ENCODE data around the gene GNB1L. TPM values are rescaled to one million over a fixed set of nuclear protein-coding genes. Genes with fewer than 3 reads are reported as not detected.

GNB1L gene
- total RNA-seq, 2 donors from 2014 or later = 5.6 to 12.0 TPM

DNA sequence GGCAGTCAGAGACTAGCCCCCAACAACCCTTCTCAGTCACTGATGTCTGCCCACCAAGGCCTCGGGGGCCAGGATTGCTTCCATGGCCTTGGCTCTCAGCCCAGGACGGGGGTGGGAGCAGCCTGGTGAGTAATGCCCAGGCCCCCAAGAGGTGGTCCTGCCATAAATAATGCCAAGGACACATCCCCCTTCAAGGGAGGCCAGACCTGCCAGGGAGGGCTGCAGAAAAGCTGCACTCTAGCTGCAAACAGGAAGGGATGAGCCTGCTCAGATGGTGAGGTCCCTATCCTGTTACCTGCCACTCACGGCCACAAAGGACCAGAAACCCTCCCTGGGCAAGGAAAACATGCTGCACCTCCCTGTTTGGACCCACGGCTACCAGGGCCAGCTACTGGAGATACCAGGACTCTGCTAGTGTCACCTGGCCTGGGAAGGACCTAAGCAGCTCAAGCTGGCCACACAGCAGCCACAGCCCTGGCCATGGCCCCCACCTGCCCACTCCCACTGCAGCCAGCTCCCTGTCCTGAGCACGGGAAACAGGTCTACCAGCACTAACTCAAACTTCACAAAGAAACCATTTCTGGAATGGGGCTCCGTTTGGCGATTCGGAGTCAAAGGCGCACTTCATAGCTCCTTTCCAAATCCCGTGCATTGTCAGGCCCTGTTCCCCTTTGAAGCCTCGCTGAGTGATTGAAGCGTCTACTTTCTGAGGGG is 12.1 kb downstream of the GNB1L start:
- Histone ChIP-seq H3K4me1 (replicated peaks) (peaks cover 9% of the 10 kb centered on the region), H3K36me3 (no peaks in the 10 kb centered on the region), H3K27ac (no peak overlapping the region), H3K4me3 (no peak overlapping the region), H3K9me3 (no peaks in the 10 kb centered on the region), H3K27me3 (replicated peaks; ENCODE audit: insufficient read depth) (no peaks in the 10 kb centered on the region)
- TF ChIP-seq POLR2A (IDR thresholded peaks at IDR 0.05) (no peak), POLR2AphosphoS5 (IDR thresholded peaks at IDR 0.05) (no peak), CTCF (IDR thresholded peaks at IDR 0.05) (no peak)
- 80% methylated on average over 12 of the region's 12 CpGs for WGBS
- intact Hi-C loops (cut with DNase I) = no loop called here
- no peak for DNase-seq (ENCODE audit: low spot score)

DNA sequence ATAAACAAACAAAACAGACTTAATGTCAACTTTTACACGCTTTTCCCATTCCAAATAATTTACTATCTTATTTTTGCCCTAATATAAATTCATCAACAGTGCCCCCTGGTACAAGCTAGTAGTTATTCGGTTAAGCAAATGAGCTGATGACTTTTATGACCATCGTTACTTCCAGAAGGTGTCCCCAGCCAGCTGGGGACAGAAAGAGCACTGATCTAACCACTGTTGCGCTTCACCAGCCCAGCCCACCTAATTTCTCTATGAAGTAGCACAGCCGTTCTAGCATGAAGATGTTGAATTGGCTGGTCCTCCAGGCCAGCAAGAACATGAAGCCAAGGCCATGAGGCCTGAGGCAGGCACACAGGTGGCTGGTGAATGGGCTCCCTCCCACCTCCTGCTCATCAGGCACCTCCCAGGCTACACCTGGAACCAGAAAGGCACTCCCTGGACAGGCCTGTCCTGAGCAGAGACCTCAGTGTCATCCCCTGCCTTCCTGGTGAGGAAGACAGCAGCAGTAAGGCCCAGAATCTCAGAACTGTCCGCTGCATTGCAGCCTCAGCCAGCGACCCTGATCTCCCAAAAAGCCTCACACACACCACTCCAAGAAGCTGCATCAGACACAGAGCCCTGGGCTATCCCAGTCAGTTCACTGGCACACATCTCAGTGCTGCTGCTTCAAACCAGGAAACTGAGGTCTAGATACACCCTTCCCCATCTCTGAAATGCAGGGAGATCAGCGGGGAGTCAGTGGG is 12.9 kb downstream of the GNB1L start:
- intact Hi-C loops (cut with DNase I) = no loop called here
- H3K27me3 ChIP-seq (replicated peaks; ENCODE audit: insufficient read depth) = no peaks in the 10 kb centered on the region
- peaks cover 9% of the 10 kb centered on the region for H3K4me1 ChIP-seq (replicated peaks)
- WGBS = 83% methylated on average over 8 of the region's 8 CpGs
- DNase-seq (ENCODE audit: low spot score) = no peak
- H3K9me3 ChIP-seq = no peaks in the 10 kb centered on the region
- TF ChIP-seq CTCF (IDR thresholded peaks at IDR 0.05) = no peak
- no peak for TF ChIP-seq POLR2A (IDR thresholded peaks at IDR 0.05)
- TF ChIP-seq POLR2AphosphoS5 (IDR thresholded peaks at IDR 0.05) = no peak
- no peak overlapping the region for H3K4me3 ChIP-seq
- H3K36me3 ChIP-seq = no peaks in the 10 kb centered on the region
- no peak overlapping the region for H3K27ac ChIP-seq

DNA sequence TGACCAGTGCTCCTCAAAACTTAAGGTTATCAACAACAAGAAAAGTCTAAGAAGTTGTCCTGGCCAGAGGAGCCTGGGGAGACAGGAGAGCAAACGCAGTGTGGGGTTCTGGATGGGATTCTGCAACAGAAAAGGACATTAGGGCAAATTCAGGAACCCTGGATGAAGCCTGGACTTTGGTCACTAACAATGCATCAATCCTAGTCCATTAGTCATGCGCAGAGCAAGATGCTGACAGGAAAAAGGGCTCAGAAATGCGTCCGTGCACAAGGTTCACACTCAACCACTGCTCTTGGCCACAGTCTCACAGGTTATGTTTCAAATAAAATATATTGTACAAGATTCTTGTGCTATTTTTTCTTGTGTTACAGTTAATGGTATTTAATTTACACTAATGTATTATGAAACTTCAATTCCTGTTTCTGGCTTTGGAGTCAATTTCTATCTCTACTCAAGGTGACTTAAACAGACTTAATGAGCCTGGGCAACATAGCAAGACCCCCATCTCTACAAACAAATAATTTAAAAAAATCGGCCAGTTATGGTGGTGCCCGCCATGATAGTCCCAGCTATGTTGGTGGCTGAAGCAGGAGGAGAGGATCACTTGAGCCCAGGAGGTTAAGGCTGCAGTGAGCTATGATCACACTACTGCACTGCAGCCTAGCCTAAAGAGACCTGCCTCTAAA is 13.6 kb downstream of the GNB1L start:
- no peak for DNase-seq (ENCODE audit: low spot score)
- Histone ChIP-seq H3K27ac (no peak overlapping the region), H3K9me3 (no peaks in the 10 kb centered on the region), H3K4me3 (no peak overlapping the region), H3K36me3 (no peaks in the 10 kb centered on the region), H3K27me3 (replicated peaks; ENCODE audit: insufficient read depth) (no peaks in the 10 kb centered on the region), H3K4me1 (replicated peaks) (peaks cover 9% of the 10 kb centered on the region)
- TF ChIP-seq POLR2AphosphoS5 (IDR thresholded peaks at IDR 0.05) (no peak), POLR2A (IDR thresholded peaks at IDR 0.05) (no peak), CTCF (IDR thresholded peaks at IDR 0.05) (no peak)
- over 99% methylated on average over 6 of the region's 6 CpGs for WGBS
- intact Hi-C loops (cut with DNase I) = no loop called here

DNA sequence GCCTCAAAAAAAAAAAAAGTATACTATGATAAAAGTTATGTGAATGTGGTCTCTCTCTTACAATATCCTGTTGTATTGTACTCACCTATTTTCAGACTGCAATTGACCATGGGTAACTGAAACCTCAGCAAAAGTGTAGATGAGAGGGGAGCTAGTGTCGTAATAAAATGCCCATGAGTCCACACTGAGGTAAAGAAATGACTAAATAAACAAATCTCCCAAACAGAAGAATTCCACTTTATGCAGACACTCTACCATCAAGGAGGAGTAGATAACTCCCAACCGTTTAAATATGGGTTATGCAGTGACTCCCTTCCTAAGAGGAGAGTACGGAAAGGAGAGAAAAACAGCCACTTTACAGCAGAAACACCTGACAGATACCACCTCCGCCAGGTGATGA is 14.6 kb downstream of the GNB1L start:
- intact Hi-C loops (cut with DNase I) = no loop called here
- 86% methylated on average over 4 of the region's 4 CpGs for WGBS
- no peak overlapping the region for H3K4me3 ChIP-seq
- no peak overlapping the region for H3K27ac ChIP-seq
- no peak for DNase-seq (ENCODE audit: low spot score)
- H3K4me1 ChIP-seq (replicated peaks) = peaks cover 9% of the 10 kb centered on the region
- TF ChIP-seq POLR2A (IDR thresholded peaks at IDR 0.05) (no peak), POLR2AphosphoS5 (IDR thresholded peaks at IDR 0.05) (no peak), CTCF (IDR thresholded peaks at IDR 0.05) (no peak)
- H3K9me3 ChIP-seq = no peaks in the 10 kb centered on the region
- no peaks in the 10 kb centered on the region for H3K36me3 ChIP-seq
- no peaks in the 10 kb centered on the region for H3K27me3 ChIP-seq (replicated peaks; ENCODE audit: insufficient read depth)

All from prostate gland (tissue), 2 donors.